ENCODE results near the gene AKAP1.
A peak's percentile ranks its signal among the peaks of the same experiment; 100 is the strongest.

AKAP1 gene

GRCh38 chr17:57092171-57092570 is 7.1 kb downstream of the AKAP1 start:
- H3K36me3 ChIP-seq: peaks cover 22% of the 10 kb centered on the region
- no peaks in the 10 kb centered on the region for H3K27me3 ChIP-seq (ENCODE audit: insufficient read depth, low read depth, severe bottlenecking)
- DNase-seq: no peak
- no peak overlapping the region for H3K4me3 ChIP-seq (ENCODE audit: low read depth, low read length)
- H3K27ac ChIP-seq: peak overlapping the region; percentile 89
- H3K9me3 ChIP-seq (ENCODE audit: severe bottlenecking): no peaks in the 10 kb centered on the region
- no peak for TF ChIP-seq CTCF (IDR thresholded peaks at IDR 0.05; ENCODE audit: low read depth, low read length)

GRCh38 chr17:57092779-57093178 is 7.7 kb downstream of the AKAP1 start:
- no peak overlapping the region for H3K4me3 ChIP-seq (ENCODE audit: low read depth, low read length)
- no peak overlapping the region for H3K27ac ChIP-seq
- H3K27me3 ChIP-seq (ENCODE audit: insufficient read depth, low read depth, severe bottlenecking): no peaks in the 10 kb centered on the region
- peaks cover 22% of the 10 kb centered on the region for H3K36me3 ChIP-seq
- no peaks in the 10 kb centered on the region for H3K9me3 ChIP-seq (ENCODE audit: severe bottlenecking)
- no peak for DNase-seq
- no peak for TF ChIP-seq CTCF (IDR thresholded peaks at IDR 0.05; ENCODE audit: low read depth, low read length)

GRCh38 chr17:57096472-57097202 is 11.6 kb downstream of the AKAP1 start:
- Histone ChIP-seq H3K27me3 (ENCODE audit: insufficient read depth, low read depth, severe bottlenecking) (no peaks in the 10 kb centered on the region), H3K4me3 (ENCODE audit: low read depth, low read length) (no peak overlapping the region), H3K27ac (no peak overlapping the region), H3K9me3 (ENCODE audit: severe bottlenecking) (no peaks in the 10 kb centered on the region), H3K36me3 (peaks cover 22% of the 10 kb centered on the region)
- DNase-seq: no peak
- TF ChIP-seq CTCF (IDR thresholded peaks at IDR 0.05; ENCODE audit: low read depth, low read length): no peak

GRCh38 chr17:57097832-57098421 is 12.9 kb downstream of the AKAP1 start:
- H3K27ac ChIP-seq: no peak overlapping the region
- no peak overlapping the region for H3K4me3 ChIP-seq (ENCODE audit: low read depth, low read length)
- H3K27me3 ChIP-seq (ENCODE audit: insufficient read depth, low read depth, severe bottlenecking): no peaks in the 10 kb centered on the region
- TF ChIP-seq CTCF (IDR thresholded peaks at IDR 0.05; ENCODE audit: low read depth, low read length): no peak
- H3K36me3 ChIP-seq: peaks cover 19% of the 10 kb centered on the region
- no peaks in the 10 kb centered on the region for H3K9me3 ChIP-seq (ENCODE audit: severe bottlenecking)
- DNase-seq: no peak

GRCh38 chr17:57099165-57099564 is 14.1 kb downstream of the AKAP1 start:
- Histone ChIP-seq H3K27ac (peak overlapping the region; percentile 7), H3K4me3 (ENCODE audit: low read depth, low read length) (no peak overlapping the region), H3K9me3 (ENCODE audit: severe bottlenecking) (no peaks in the 10 kb centered on the region), H3K27me3 (ENCODE audit: insufficient read depth, low read depth, severe bottlenecking) (no peaks in the 10 kb centered on the region), H3K36me3 (peaks cover 19% of the 10 kb centered on the region)
- no peak for TF ChIP-seq CTCF (IDR thresholded peaks at IDR 0.05; ENCODE audit: low read depth, low read length)
- no peak for DNase-seq

Measured in WERI-Rb-1 (cell line).